HG03521 (cell line): Measurements from ENCODE around the gene ANAPC10.

ENCODE experiments used
- ATAC-seq: cut with Tn5 transposase; IDR thresholded peaks from one replicate; pipeline ENCODE4 v1.9.1; 2021; ENCODE audit warnings: mild to moderate bottlenecking, moderate library complexity; ENCODE audit not compliant: unreplicated experiment

ANAPC10 gene

GRCh38 chr4:145075742-145076468 lies 22.1 kb downstream of the ANAPC10 start:
- ATAC-seq: no peak

GRCh38 chr4:145071560-145071959 lies 26.4 kb downstream of the ANAPC10 start:
- no peak for ATAC-seq

- no peak for ATAC-seq
Measured at GRCh38 chr4:145069361-145069760, 28.6 kb downstream of the ANAPC10 start.

GRCh38 chr4:145066063-145066501 lies 31.9 kb downstream of the ANAPC10 start:
- ATAC-seq: no peak

GRCh38 chr4:145061318-145061920 lies 36.6 kb downstream of the ANAPC10 start:
- ATAC-seq: no peak

GRCh38 chr4:145058256-145058655 lies 39.7 kb downstream of the ANAPC10 start:
- ATAC-seq: no peak

GRCh38 chr4:145056325-145057130 lies 41.5 kb downstream of the ANAPC10 start:
- no peak for ATAC-seq

GRCh38 chr4:145055533-145056257 lies 42.3 kb downstream of the ANAPC10 start:
- ATAC-seq: no peak

GRCh38 chr4:145049241-145049640 lies 48.8 kb downstream of the ANAPC10 start:
- no peak for ATAC-seq

GRCh38 chr4:145048817-145049216 lies 49.2 kb downstream of the ANAPC10 start:
- ATAC-seq: no peak

- no peak for ATAC-seq
Measured at GRCh38 chr4:145047151-145047550, 50.8 kb downstream of the ANAPC10 start.

- peak; percentile 29 for ATAC-seq
Measured at GRCh38 chr4:145045180-145045579, 52.8 kb downstream of the ANAPC10 start.

GRCh38 chr4:145044341-145044740 lies 53.7 kb downstream of the ANAPC10 start:
- no peak for ATAC-seq

- no peak for ATAC-seq
Measured at GRCh38 chr4:145043306-145043705, 54.7 kb downstream of the ANAPC10 start.

- ATAC-seq: no peak
Measured at GRCh38 chr4:145042601-145043285, 55.3 kb downstream of the ANAPC10 start.

GRCh38 chr4:145041378-145041777 lies 56.6 kb downstream of the ANAPC10 start:
- ATAC-seq: peak; percentile 89

GRCh38 chr4:145035494-145036136 lies 62.4 kb downstream of the ANAPC10 start:
- ATAC-seq: no peak

- ATAC-seq: no peak
Measured at GRCh38 chr4:145034727-145035211, 63.2 kb downstream of the ANAPC10 start.

- ATAC-seq: no peak
Measured at GRCh38 chr4:145019346-145019745, 78.7 kb downstream of the ANAPC10 start.

GRCh38 chr4:145014365-145014764 lies 83.6 kb downstream of the ANAPC10 start:
- no peak for ATAC-seq
